Femur (tissue), 1 donor: ENCODE measurements around the gene MTHFD2L.

ENCODE experiments used
- DNase-seq: peaks from one replicate; pipeline ENCODE4 v3.0.0-alpha.2; 2017

MTHFD2L gene

DNA sequence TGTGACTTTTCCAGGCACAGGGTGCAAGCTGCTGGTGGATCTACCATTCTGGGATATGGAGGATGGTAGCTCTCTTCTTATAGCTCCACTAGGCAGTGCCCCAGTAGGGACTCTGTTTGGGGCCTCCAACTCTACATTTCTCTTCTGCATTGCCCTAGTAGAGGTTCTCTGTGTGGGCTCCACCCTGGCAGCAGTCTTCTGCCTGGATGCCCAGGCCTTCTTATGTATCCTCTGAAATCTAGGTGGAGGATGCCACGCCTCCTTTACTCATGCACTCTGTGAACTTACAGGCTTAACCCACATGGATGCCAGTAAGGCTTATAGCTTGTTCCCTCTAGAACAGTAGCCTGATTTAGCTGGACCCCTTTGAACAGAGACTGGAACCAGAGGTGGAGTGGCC is 186.1 kb downstream of the MTHFD2L start:
- no peak for DNase-seq
